KMS-11 (cell line): ENCODE data around the gene TRMT61A.
A peak's percentile ranks its signal among the peaks of the same experiment; 100 is the strongest.

Source experiments
- H2AFZ ChIP-seq: fragments of 200-600 bp; sonication (generic); 2 replicates; pipeline ENCODE4 v1.6.1; 2016; ENCODE audit warnings: antibody characterized with exemption, mixed run types, low read depth
- H3K27ac ChIP-seq: fragments of 200-600 bp; sonication (generic); 2 replicates; pipeline ENCODE4 v1.6.1; 2016; ENCODE audit warnings: mild to moderate bottlenecking, mixed run types
- H3K27me3 ChIP-seq: fragments of 200-600 bp; sonication (generic); 2 replicates; pipeline ENCODE4 v1.6.1; 2017; ENCODE audit warnings: mild to moderate bottlenecking, low read depth, mixed run types, moderate library complexity; ENCODE audit not compliant: insufficient read depth
- H3K36me3 ChIP-seq: fragments of 200-600 bp; sonication (generic); 2 replicates; pipeline ENCODE4 v1.6.1; 2017; ENCODE audit warnings: mild to moderate bottlenecking, mixed run types; ENCODE audit not compliant: insufficient read depth
- H3K4me1 ChIP-seq: fragments of 200-600 bp; sonication (generic); 2 replicates; pipeline ENCODE4 v1.6.1; 2016; ENCODE audit warnings: mild to moderate bottlenecking, low read depth, mixed run types; ENCODE audit not compliant: poor library complexity, severe bottlenecking
- H3K4me2 ChIP-seq: fragments of 200-600 bp; sonication (generic); 2 replicates; pipeline ENCODE4 v1.7.0; 2016; ENCODE audit warnings: mild to moderate bottlenecking, mixed run types
- H3K4me3 ChIP-seq: fragments of 200-600 bp; sonication (generic); IDR thresholded peaks from 2 replicates; pipeline ENCODE4 v1.6.1; 2017; ENCODE audit warnings: low read depth, low read length, mixed read lengths; ENCODE audit not compliant: insufficient read depth
- H3K79me2 ChIP-seq: fragments of 200-600 bp; sonication (generic); 2 replicates; pipeline ENCODE4 v1.6.1; 2016; ENCODE audit warnings: low read depth, mixed run types; ENCODE audit not compliant: insufficient read depth
- H3K9ac ChIP-seq: fragments of 200-600 bp; sonication (generic); 2 replicates; pipeline ENCODE4 v1.6.1; 2016; ENCODE audit warnings: mild to moderate bottlenecking, mixed run types
- H4K20me1 ChIP-seq: fragments of 200-600 bp; sonication (generic); 2 replicates; pipeline ENCODE4 v1.6.1; 2016; ENCODE audit warnings: mild to moderate bottlenecking, mixed run types; ENCODE audit not compliant: insufficient read depth
- TF ChIP-seq, protein P1 (sequence below): fragments of 200-600 bp; sonication (generic); conservative IDR thresholded peaks from 2 replicates; pipeline ENCODE4 v1.6.1; 2017; ENCODE audit warnings: low read depth, mild to moderate bottlenecking, antibody characterized with exemption, low read length, moderate library complexity, mixed read lengths

Gene TRMT61A

DNA sequence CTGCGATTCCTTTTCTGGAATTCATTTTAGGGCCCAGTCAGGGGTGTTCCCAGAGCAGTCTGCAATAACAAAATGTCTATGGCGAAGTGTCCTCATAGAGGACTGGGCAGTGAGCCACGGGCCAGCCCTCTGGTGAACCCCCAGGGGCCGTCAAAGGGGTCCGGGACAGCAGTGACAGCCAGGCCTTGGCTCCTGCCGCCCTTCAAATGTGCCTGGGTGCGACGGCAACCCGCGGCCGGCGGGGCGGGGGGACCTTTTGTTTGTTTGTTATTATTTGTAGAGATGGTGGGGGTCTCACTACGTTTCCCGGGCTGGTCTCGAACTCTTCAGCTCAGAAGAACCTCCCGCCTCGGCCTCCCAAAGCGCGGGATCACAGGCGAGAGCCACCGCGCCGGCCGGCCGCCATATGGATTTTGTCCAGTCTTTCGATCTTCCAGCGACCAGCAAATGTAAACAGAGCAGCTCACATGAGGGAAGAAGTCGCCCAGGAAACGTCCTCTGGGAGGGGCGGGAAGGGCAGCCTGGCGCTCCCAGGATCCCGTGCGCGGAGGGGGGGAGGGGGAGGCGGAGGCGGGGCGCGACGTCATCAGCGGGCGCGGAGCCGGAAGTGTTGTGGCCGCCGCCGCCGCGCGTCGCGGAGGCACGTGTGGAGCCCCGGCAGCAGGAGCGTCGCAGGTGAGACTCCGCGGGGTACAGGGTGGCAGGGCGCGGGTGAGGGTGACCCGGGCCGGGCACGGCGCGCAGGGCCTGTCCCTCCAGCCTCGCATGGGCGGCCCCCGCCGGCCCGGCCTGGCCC, at the start of gene TRMT61A:
Gene TRMT61A (plus strand): TSS at position 610 of the 796 bp plus-strand sequence. CDS start 783 bp downstream, outside the sequence.
- Histone ChIP-seq H3K36me3 (no peaks in the 10 kb centered on the region), H2AFZ (no peak within 1 kb of the TSS)

GRCh38 chr14:103480595-103480994, 48.4 kb upstream of the TRMT61A start:
- Histone ChIP-seq H3K4me3 (no peak overlapping the region), H3K79me2 (no peaks in the 10 kb centered on the region), H3K4me1 (peaks cover 10% of the 10 kb centered on the region), H3K27ac (no peak overlapping the region), H2AFZ (no peak overlapping the region), H3K9ac (no peak overlapping the region), H3K36me3 (no peaks in the 10 kb centered on the region), H3K4me2 (0 out of 2 replicates have a peak overlapping the region, but pooled peaks have one; percentile 21), H4K20me1 (no peaks in the 10 kb centered on the region), H3K27me3 (no peaks in the 10 kb centered on the region)
- TF ChIP-seq, protein P1, sequence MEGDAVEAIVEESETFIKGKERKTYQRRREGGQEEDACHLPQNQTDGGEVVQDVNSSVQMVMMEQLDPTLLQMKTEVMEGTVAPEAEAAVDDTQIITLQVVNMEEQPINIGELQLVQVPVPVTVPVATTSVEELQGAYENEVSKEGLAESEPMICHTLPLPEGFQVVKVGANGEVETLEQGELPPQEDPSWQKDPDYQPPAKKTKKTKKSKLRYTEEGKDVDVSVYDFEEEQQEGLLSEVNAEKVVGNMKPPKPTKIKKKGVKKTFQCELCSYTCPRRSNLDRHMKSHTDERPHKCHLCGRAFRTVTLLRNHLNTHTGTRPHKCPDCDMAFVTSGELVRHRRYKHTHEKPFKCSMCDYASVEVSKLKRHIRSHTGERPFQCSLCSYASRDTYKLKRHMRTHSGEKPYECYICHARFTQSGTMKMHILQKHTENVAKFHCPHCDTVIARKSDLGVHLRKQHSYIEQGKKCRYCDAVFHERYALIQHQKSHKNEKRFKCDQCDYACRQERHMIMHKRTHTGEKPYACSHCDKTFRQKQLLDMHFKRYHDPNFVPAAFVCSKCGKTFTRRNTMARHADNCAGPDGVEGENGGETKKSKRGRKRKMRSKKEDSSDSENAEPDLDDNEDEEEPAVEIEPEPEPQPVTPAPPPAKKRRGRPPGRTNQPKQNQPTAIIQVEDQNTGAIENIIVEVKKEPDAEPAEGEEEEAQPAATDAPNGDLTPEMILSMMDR = no peak

More for the DNA sequence above, at the start of gene TRMT61A:
- TF ChIP-seq, protein P1 = no peak
- Histone ChIP-seq H3K4me1 (no peaks in the 10 kb centered on the region), H4K20me1 (no peaks in the 10 kb centered on the region), H3K27me3 (peaks cover 5% of the 10 kb centered on the region; the same call in 1 of the 2 replicates), H3K4me3 (no peak within 1 kb of the TSS), H3K27ac (no peak within 1 kb of the TSS), H3K9ac (peak within 1 kb of the TSS; percentile 50; the same call in 1 of the 2 replicates), H3K79me2 (no peaks in the 10 kb centered on the region), H3K4me2 (peak within 1 kb of the TSS; percentile 29; the same call in 1 of the 2 replicates)

GRCh38 chr14:103483600-103483999, 45.4 kb upstream of the TRMT61A start:
- H3K27ac ChIP-seq = no peak overlapping the region
- H2AFZ ChIP-seq = no peak overlapping the region
- H3K9ac ChIP-seq = no peak overlapping the region
- peaks cover 10% of the 10 kb centered on the region for H3K4me1 ChIP-seq
- H4K20me1 ChIP-seq = no peaks in the 10 kb centered on the region
- no peaks in the 10 kb centered on the region for H3K27me3 ChIP-seq
- no peaks in the 10 kb centered on the region for H3K36me3 ChIP-seq
- TF ChIP-seq, protein P1 = no peak
- H3K4me2 ChIP-seq = no peak overlapping the region
- H3K79me2 ChIP-seq = no peaks in the 10 kb centered on the region
- no peak overlapping the region for H3K4me3 ChIP-seq

DNA sequence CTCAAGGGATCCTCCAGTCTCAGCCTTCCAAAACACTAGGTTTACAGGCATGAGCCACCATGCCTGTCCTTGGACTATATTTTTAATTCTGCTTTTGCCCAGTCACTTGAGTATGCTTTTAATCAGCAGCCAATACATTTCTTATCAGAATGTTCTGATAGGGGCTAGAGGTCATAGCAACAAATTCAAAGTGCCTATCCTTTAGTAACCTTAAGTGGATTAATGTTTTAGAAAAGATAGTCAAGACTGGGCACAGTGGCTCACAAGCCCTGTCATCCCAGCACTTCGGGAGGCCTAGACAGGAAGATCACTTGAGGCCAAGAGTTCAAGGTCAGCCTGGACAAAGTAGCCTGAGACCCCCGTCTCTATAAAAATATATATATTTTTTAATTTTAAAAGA, 43.5 kb upstream of the TRMT61A start:
- no peak overlapping the region for H3K27ac ChIP-seq
- H3K79me2 ChIP-seq = no peaks in the 10 kb centered on the region
- H2AFZ ChIP-seq = no peak overlapping the region
- TF ChIP-seq, protein P1 = no peak
- no peak overlapping the region for H3K4me2 ChIP-seq
- H3K9ac ChIP-seq = no peak overlapping the region
- peaks cover under 1% of the 10 kb centered on the region for H3K4me1 ChIP-seq
- H3K36me3 ChIP-seq = no peaks in the 10 kb centered on the region
- no peaks in the 10 kb centered on the region for H3K27me3 ChIP-seq
- H4K20me1 ChIP-seq = no peaks in the 10 kb centered on the region
- no peak overlapping the region for H3K4me3 ChIP-seq
